Endothelial cell of umbilical vein (primary cell): ENCODE results near the gene SEC11C. TPM values are rescaled to one million over a fixed set of nuclear protein-coding genes. Genes with fewer than 3 reads are reported as not detected.

Experiments used
- BruUV-seq: library from RNA; stranded (reverse); fragments of 400-500 nt; replicated peaks from 2 replicates; lab custom pipeline; 2021; lab: Mats Ljungman, UMichigan
- CTCF ChIA-PET: fragments of 300-600, 350-600 bp; sonication (Branson Sonifier 250); formaldehyde crosslinking; loops from one replicate; lab custom pipeline; 2021; ENCODE audit warnings: antibody characterized with exemption, inconsistent platforms; lab: Charles Lee
- POLR2A ChIA-PET: fragments of 300-600, 350-600 bp; sonication (Branson Sonifier 250); formaldehyde crosslinking; loops from one replicate; lab custom pipeline; 2021; ENCODE audit warnings: antibody characterized with exemption, inconsistent platforms; lab: Charles Lee
- DNase-seq: peaks from one replicate; pipeline ENCODE4 v3.0.0-alpha.2; 2011; ENCODE audit warnings: low read depth, low spot score
- FAIRE-seq: peaks from 2 replicates; lab custom pipeline; 2011; peaks lifted over from hg19 to GRCh38; lab: Jason Lieb, UNC
- H2AFZ ChIP-seq: 2 replicates; pipeline ENCODE4 v1.6.0; 2012; ENCODE audit warnings: low read depth, low read length, control low read depth, inconsistent platforms
- H3K27ac ChIP-seq: 2 replicates; pipeline ENCODE4 v1.5.1; 2011; ENCODE audit warnings: low read depth, mild to moderate bottlenecking, control low read depth, low read length, moderate library complexity; ENCODE audit not compliant: insufficient read depth
- H3K27me3 ChIP-seq, 2 experiments: 2 replicates each; pipeline versions ENCODE4 v1.6.0 to v1.6.1; 2011; ENCODE audit warnings: low read length in 2 of 2, mixed read lengths in 1 of 2; ENCODE audit not compliant: control insufficient read depth in 2 of 2, insufficient read depth in 2 of 2
- H3K36me3 ChIP-seq, 2 experiments: 2 replicates in 1 of 2; 3 replicates in 1 of 2; pipeline ENCODE4 v1.5.1; 2011; ENCODE audit warnings: low read length in 2 of 2, mild to moderate bottlenecking in 1 of 2, moderate library complexity in 1 of 2; ENCODE audit not compliant: control insufficient read depth in 2 of 2, insufficient read depth in 2 of 2; ENCODE audit errors: extremely low read depth in 1 of 2
- H3K4me1 ChIP-seq: 3 replicates; pipeline ENCODE4 v1.5.1; 2011; ENCODE audit warnings: mild to moderate bottlenecking, low read length; ENCODE audit not compliant: control insufficient read depth, insufficient read depth; ENCODE audit errors: extremely low read depth
- H3K4me2 ChIP-seq: 2 replicates; pipeline ENCODE4 v1.6.1; 2011; ENCODE audit warnings: low read length, control low read depth, mixed read lengths; ENCODE audit not compliant: insufficient read depth
- H3K4me3 ChIP-seq, 3 experiments: fragments of 200-600 bp in 1 of 3; sonication (generic), shearing (Covaris generic) in 1 of 3; replicated peaks in 1 of 3; 2 replicates each; pipeline ENCODE4 v1.5.1; 2011 to 2016; ENCODE audit warnings: control low read depth in 3 of 3, low read length in 3 of 3, mild to moderate bottlenecking in 2 of 3, inconsistent platforms in 1 of 3, low read depth in 1 of 3, moderate library complexity in 1 of 3; ENCODE audit not compliant: insufficient read depth in 1 of 3
- H3K79me2 ChIP-seq: 2 replicates; pipeline ENCODE4 v1.6.0; 2012; ENCODE audit warnings: low read length, inconsistent platforms; ENCODE audit not compliant: control insufficient read depth, insufficient read depth
- H3K9ac ChIP-seq: replicated peaks from 2 replicates; pipeline ENCODE3; 2011; ENCODE audit warnings: low read length, control low read depth; ENCODE audit not compliant: insufficient read depth; ENCODE audit errors: extremely low read depth
- H3K9me1 ChIP-seq: replicated peaks from 3 replicates; pipeline ENCODE4 v1.6.0; 2011; ENCODE audit warnings: mild to moderate bottlenecking, low read length; ENCODE audit not compliant: control insufficient read depth, insufficient read depth; ENCODE audit errors: extremely low read depth
- H3K9me3 ChIP-seq: replicated peaks from 2 replicates; pipeline ENCODE4 v1.5.1; 2012; ENCODE audit warnings: low read length, inconsistent platforms; ENCODE audit not compliant: control insufficient read depth, insufficient read depth
- H4K20me1 ChIP-seq: replicated peaks from 2 replicates; pipeline ENCODE3; 2011; ENCODE audit warnings: mild to moderate bottlenecking, low read length; ENCODE audit not compliant: control insufficient read depth, insufficient read depth; ENCODE audit errors: extremely low read depth
- EZH2 ChIP-seq: IDR thresholded peaks from 2 replicates; pipeline ENCODE4 v1.6.1; 2012; ENCODE audit warnings: borderline replicate concordance, low read depth, mild to moderate bottlenecking, moderate library complexity, low read length, inconsistent platforms; ENCODE audit not compliant: severe bottlenecking
- FOS ChIP-seq: IDR thresholded peaks from 2 replicates; pipeline ENCODE4 v1.6.1; 2011; ENCODE audit warnings: mild to moderate bottlenecking, low read length, moderate library complexity, borderline replicate concordance; ENCODE audit not compliant: insufficient read depth
- GATA2 ChIP-seq: IDR thresholded peaks from 2 replicates; pipeline ENCODE4 v1.7.0; 2011; ENCODE audit warnings: low read depth, mild to moderate bottlenecking, moderate library complexity, mixed read lengths, low read length; ENCODE audit not compliant: insufficient read length, insufficient read depth
- JUN ChIP-seq: IDR thresholded peaks from 2 replicates; pipeline ENCODE4 v1.6.1; 2011; ENCODE audit warnings: borderline replicate concordance, low read depth; ENCODE audit not compliant: insufficient read length, insufficient read depth
- MYC ChIP-seq: IDR thresholded peaks from one replicate; pipeline ENCODE4 v1.6.1; 2011; ENCODE audit warnings: mild to moderate bottlenecking, low read depth, low read length
- POLR2A ChIP-seq: IDR thresholded peaks from 2 replicates; pipeline ENCODE4 v1.6.1; 2012; ENCODE audit warnings: low read depth, mild to moderate bottlenecking, control low read depth, low read length
- POLR2AphosphoS5 ChIP-seq: IDR thresholded peaks from 2 replicates; pipeline ENCODE4 v1.6.1; 2012; ENCODE audit warnings: low read depth, mild to moderate bottlenecking, control low read depth, low read length, moderate library complexity; ENCODE audit not compliant: insufficient read depth
- dilution Hi-C: fragments of 300-500 bp; cut with MboI; formaldehyde crosslinking; loops from one replicate; pipeline ENCODE4 v1.15.0; 2019; ENCODE audit warnings: low sequenced_read_pairs; ENCODE audit not compliant: extremely low pct_ligation_motif_present
- intact Hi-C: fragments of 100-400 bp; cut with micrococcal nuclease; formaldehyde crosslinking; loops from one replicate; pipeline ENCODE4 v1.10.0; 2022
- polyA plus RNA-seq, 4 experiments: library from polyadenylated mRNA; depleted of rRNA in 3 of 4; stranded (reverse) in 3 of 4; unstranded in 1 of 4; fragments of >200 nt; gene quantifications; 2 replicates each; pipeline versions ENCODE4 v1.2.1 to v1.2.3, GENCODE V29; 2011 to 2012; ENCODE audit warnings: missing spikeins in 1 of 4
- total RNA-seq: library from RNA; stranded (reverse); gene quantifications from 2 replicates; pipeline ENCODE4 v1.2.3, GENCODE V29; 2021
- TF ChIP-seq, protein P1 (sequence below), 2 donors: IDR thresholded peaks; 1 replicate in 1 of 2; 2 replicates in 1 of 2; pipeline ENCODE4 v1.5.1; 2011; ENCODE audit warnings: low read length in 2 of 2, mild to moderate bottlenecking in 2 of 2, moderate library complexity in 2 of 2, control low read depth in 1 of 2, inconsistent platforms in 1 of 2, low read depth in 1 of 2; ENCODE audit not compliant: insufficient read depth in 1 of 2; ENCODE audit errors: extremely low read depth in 1 of 2
- TF ChIP-seq, protein P2 (sequence below): IDR thresholded peaks from 2 replicates; pipeline ENCODE4 v1.6.1; 2011; ENCODE audit not compliant: insufficient read depth, insufficient read length

The SEC11C gene
- total and polyA plus RNA-seq, 2 donors (not counting 3 experiments of a cell fraction or from before 2014, with no cell fraction given) = 16.3 to 29.8 TPM

DNA sequence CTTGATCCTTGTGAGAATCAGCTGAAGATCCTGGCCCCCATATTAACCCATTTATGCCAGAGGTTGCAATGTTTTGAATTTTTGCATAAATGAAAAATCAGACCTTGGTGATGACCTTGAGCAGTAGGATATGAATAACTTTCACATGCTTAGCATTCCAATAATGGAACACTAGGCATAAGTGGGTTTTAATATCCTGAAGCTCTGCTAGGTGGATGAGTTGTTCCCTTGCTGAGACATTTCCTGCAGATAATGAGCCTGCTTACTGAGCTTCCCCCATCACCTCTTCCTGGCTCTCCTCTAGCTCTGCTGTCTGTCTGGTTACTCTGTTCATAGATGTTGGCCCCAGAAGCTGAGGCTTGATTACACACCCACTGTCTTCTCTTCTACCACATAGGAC is 25.5 kb upstream of the SEC11C start:
- Histone ChIP-seq H2AFZ (no peak overlapping the region), H3K9me3 (no peaks in the 10 kb centered on the region), H3K4me3 (no peak overlapping the region), H3K4me1 (no peaks in the 10 kb centered on the region), H3K9me1 (no peaks in the 10 kb centered on the region), H3K4me2 (no peak overlapping the region), H3K27me3 (peaks cover 0 to 3% of the 10 kb centered on the region in 2 experiments), H3K27ac (no peak overlapping the region), H3K9ac (no peak overlapping the region), H3K79me2 (no peaks in the 10 kb centered on the region), H4K20me1 (no peaks in the 10 kb centered on the region), H3K36me3 (no peaks in the 10 kb centered on the region)
- ChIA-PET CTCF (interaction anchor here (0.8 kb wide), 1 partner anchor 30 kb away, joined by 3 read pairs; no protein-coding TSS in a partner anchor), POLR2A (no interaction called here)
- no peak for FAIRE-seq
- intact Hi-C loops (no loop called here), dilution Hi-C loops (no loop called here)
- BruUV-seq = no TSS peak
- no peak for DNase-seq
- no peak for TF ChIP-seq MYC
- no peak for TF ChIP-seq POLR2A
- no peak for TF ChIP-seq POLR2AphosphoS5
- no peak for TF ChIP-seq JUN
- TF ChIP-seq, protein P1, sequence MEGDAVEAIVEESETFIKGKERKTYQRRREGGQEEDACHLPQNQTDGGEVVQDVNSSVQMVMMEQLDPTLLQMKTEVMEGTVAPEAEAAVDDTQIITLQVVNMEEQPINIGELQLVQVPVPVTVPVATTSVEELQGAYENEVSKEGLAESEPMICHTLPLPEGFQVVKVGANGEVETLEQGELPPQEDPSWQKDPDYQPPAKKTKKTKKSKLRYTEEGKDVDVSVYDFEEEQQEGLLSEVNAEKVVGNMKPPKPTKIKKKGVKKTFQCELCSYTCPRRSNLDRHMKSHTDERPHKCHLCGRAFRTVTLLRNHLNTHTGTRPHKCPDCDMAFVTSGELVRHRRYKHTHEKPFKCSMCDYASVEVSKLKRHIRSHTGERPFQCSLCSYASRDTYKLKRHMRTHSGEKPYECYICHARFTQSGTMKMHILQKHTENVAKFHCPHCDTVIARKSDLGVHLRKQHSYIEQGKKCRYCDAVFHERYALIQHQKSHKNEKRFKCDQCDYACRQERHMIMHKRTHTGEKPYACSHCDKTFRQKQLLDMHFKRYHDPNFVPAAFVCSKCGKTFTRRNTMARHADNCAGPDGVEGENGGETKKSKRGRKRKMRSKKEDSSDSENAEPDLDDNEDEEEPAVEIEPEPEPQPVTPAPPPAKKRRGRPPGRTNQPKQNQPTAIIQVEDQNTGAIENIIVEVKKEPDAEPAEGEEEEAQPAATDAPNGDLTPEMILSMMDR (IDR thresholded peaks at IDR 0.05; ENCODE audit: extremely low read depth in 1 of 2, insufficient read depth in 1 of 2, low read depth in 1 of 2, low read length in 2 of 2) = no peak
- TF ChIP-seq, protein P2, sequence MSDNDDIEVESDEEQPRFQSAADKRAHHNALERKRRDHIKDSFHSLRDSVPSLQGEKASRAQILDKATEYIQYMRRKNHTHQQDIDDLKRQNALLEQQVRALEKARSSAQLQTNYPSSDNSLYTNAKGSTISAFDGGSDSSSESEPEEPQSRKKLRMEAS = no peak
- no peak for TF ChIP-seq FOS
- TF ChIP-seq EZH2 = no peak
- no peak for TF ChIP-seq GATA2
